PC-9 (cell line): ENCODE measurements around the gene ADARB2. TPM values are rescaled to one million over a fixed set of nuclear protein-coding genes. Genes with fewer than 3 reads are reported as not detected.

Source experiments
- BruUV-seq: library from RNA; stranded (reverse); fragments of 400-500 nt; replicated peaks from 2 replicates; lab custom pipeline; 2021; lab: Mats Ljungman, UMichigan
- CTCF ChIA-PET: fragments of 300-600 bp; sonication (Branson Sonifier 250); formaldehyde crosslinking; loops from one replicate; lab custom pipeline; 2022; ENCODE audit warnings: antibody characterized with exemption; lab: Charles Lee
- POLR2A ChIA-PET: fragments of 300-600 bp; sonication (Branson Sonifier 250); formaldehyde crosslinking; loops from one replicate; lab custom pipeline; 2022; ENCODE audit warnings: antibody characterized with exemption; ENCODE audit not compliant: unreplicated experiment; lab: Charles Lee
- DNase-seq, 2 experiments: peaks; one replicate each; pipeline versions ENCODE4 v3.0.0 to v3.0.0-alpha.2; 2015 to 2022; ENCODE audit warnings: mixed read lengths in 1 of 2
- H2AFZ ChIP-seq: fragments of 200-600 bp; sonication (generic); 2 replicates; pipeline ENCODE4 v1.8.1; 2017; ENCODE audit warnings: antibody characterized with exemption
- H3F3A ChIP-seq: fragments of 200-600 bp; sonication (generic); 2 replicates; pipeline ENCODE4 v1.8.1; 2017; ENCODE audit warnings: antibody characterized with exemption, mild to moderate bottlenecking, low read depth; ENCODE audit not compliant: insufficient read depth
- H3K27ac ChIP-seq: fragments of 200-600 bp; sonication (generic); 2 replicates; pipeline ENCODE4 v1.6.1; 2016; ENCODE audit warnings: mixed run types
- H3K27me3 ChIP-seq: fragments of 200-600 bp; sonication (generic); 2 replicates; pipeline ENCODE4 v1.6.1; 2016; ENCODE audit warnings: low read depth, mixed run types; ENCODE audit not compliant: insufficient read depth
- H3K36me3 ChIP-seq: fragments of 200-600 bp; sonication (generic); 2 replicates; pipeline ENCODE4 v1.6.1; 2016; ENCODE audit warnings: low read depth, mixed run types
- H3K4me1 ChIP-seq: fragments of 200-600 bp; sonication (generic); replicated peaks from 2 replicates; pipeline ENCODE4 v1.6.1; 2016; ENCODE audit warnings: mixed run types; ENCODE audit not compliant: insufficient read depth
- H3K4me2 ChIP-seq: fragments of 200-600 bp; sonication (generic); 2 replicates; pipeline ENCODE4 v1.6.1; 2017; ENCODE audit warnings: mixed run types
- H3K4me3 ChIP-seq: fragments of 200-600 bp; sonication (generic); 2 replicates; pipeline ENCODE4 v1.6.1; 2016; ENCODE audit warnings: mixed run types
- H3K79me2 ChIP-seq: fragments of 200-600 bp; sonication (generic); 2 replicates; pipeline ENCODE4 v1.6.1; 2017; ENCODE audit warnings: low read depth, mixed run types
- H3K9me2 ChIP-seq: fragments of 200-600 bp; sonication (generic); 2 replicates; pipeline ENCODE4 v1.8.1; 2017; ENCODE audit warnings: mild to moderate bottlenecking; ENCODE audit not compliant: insufficient read depth
- H3K9me3 ChIP-seq: fragments of 200-600 bp; sonication (generic); 2 replicates; pipeline ENCODE4 v1.8.1; 2016; ENCODE audit warnings: low read depth; ENCODE audit not compliant: insufficient read depth
- H4K20me1 ChIP-seq: fragments of 200-600 bp; sonication (generic); 2 replicates; pipeline ENCODE4 v1.8.1; 2017; ENCODE audit not compliant: insufficient read depth
- CTCF ChIP-seq: fragments of 200-600 bp; sonication (generic); conservative IDR thresholded peaks from 2 replicates; pipeline ENCODE4 v1.6.1; 2017; ENCODE audit warnings: mixed run types, antibody characterized with exemption, mild to moderate bottlenecking, moderate library complexity
- EZH2 ChIP-seq: fragments of 200-600 bp; sonication (generic); IDR thresholded peaks from 2 replicates; pipeline ENCODE4 v1.8.0; 2017; ENCODE audit warnings: antibody characterized with exemption, low read depth
- intact Hi-C: fragments of 100-400 bp; cut with micrococcal nuclease; formaldehyde crosslinking; loops from one replicate; pipeline ENCODE4 v1.10.0; 2022; ENCODE audit not compliant: unreplicated experiment
- total RNA-seq: library from RNA; stranded (reverse); gene quantifications from 2 replicates; pipeline ENCODE4 v1.2.3, GENCODE V29; 2021

Gene ADARB2
- total RNA-seq, 1 experiment from 2014 or later: not detected

- no peak overlapping the region for H3K4me3 ChIP-seq
- CTCF ChIA-PET: no interaction called here
- DNase-seq: no peak
- no peak overlapping the region for H2AFZ ChIP-seq
- no peaks in the 10 kb centered on the region for H4K20me1 ChIP-seq
- no peaks in the 10 kb centered on the region for H3K9me3 ChIP-seq
- H3F3A ChIP-seq: no peaks in the 10 kb centered on the region; the same call in 1 of the 2 replicates
- H3K27ac ChIP-seq: no peak overlapping the region
- TF ChIP-seq CTCF (no peak), EZH2 (no peak)
- H3K36me3 ChIP-seq: no peaks in the 10 kb centered on the region
- H3K9me2 ChIP-seq: no peaks in the 10 kb centered on the region
- H3K79me2 ChIP-seq: no peaks in the 10 kb centered on the region
- intact Hi-C loops: no loop called here
- H3K4me1 ChIP-seq: no peaks in the 10 kb centered on the region
- H3K27me3 ChIP-seq: peaks cover 41% of the 10 kb centered on the region
- no TSS peak for BruUV-seq
- POLR2A ChIA-PET: no interaction called here
- no peak overlapping the region for H3K4me2 ChIP-seq
Measured at GRCh38 chr10:1504940-1505339, 232.4 kb downstream of the ADARB2 start.

- no TSS peak for BruUV-seq
- no peak for DNase-seq
- Histone ChIP-seq H3K4me3 (no peak overlapping the region), H2AFZ (no peak overlapping the region), H3K9me3 (no peaks in the 10 kb centered on the region), H3K4me1 (no peaks in the 10 kb centered on the region), H3K4me2 (no peak overlapping the region), H3K27ac (no peak overlapping the region), H3K9me2 (no peaks in the 10 kb centered on the region), H3K36me3 (no peaks in the 10 kb centered on the region), H3K27me3 (peaks cover 36% of the 10 kb centered on the region), H4K20me1 (no peaks in the 10 kb centered on the region), H3K79me2 (no peaks in the 10 kb centered on the region), H3F3A (peaks cover 6% of the 10 kb centered on the region; the same call in 1 of the 2 replicates)
- ChIA-PET CTCF (no interaction called here), POLR2A (no interaction called here)
- intact Hi-C loops: no loop called here
- TF ChIP-seq CTCF (no peak), EZH2 (no peak)
Measured at GRCh38 chr10:1504286-1504685, 233.0 kb downstream of the ADARB2 start.

- Histone ChIP-seq H3K27ac (no peak overlapping the region), H3K9me2 (no peaks in the 10 kb centered on the region), H3K4me3 (no peak overlapping the region), H3K4me1 (no peaks in the 10 kb centered on the region), H3K4me2 (no peak overlapping the region), H3K36me3 (no peaks in the 10 kb centered on the region), H3K9me3 (no peaks in the 10 kb centered on the region), H3F3A (peaks cover 15% of the 10 kb centered on the region; the same call in 1 of the 2 replicates), H3K79me2 (no peaks in the 10 kb centered on the region), H3K27me3 (peaks cover 19% of the 10 kb centered on the region; the same call in 1 of the 2 replicates), H4K20me1 (no peaks in the 10 kb centered on the region), H2AFZ (no peak overlapping the region)
- DNase-seq: no peak
- TF ChIP-seq CTCF (no peak), EZH2 (no peak)
- ChIA-PET CTCF (no interaction called here), POLR2A (no interaction called here)
- no TSS peak for BruUV-seq
- intact Hi-C loops: no loop called here
Measured at GRCh38 chr10:1502451-1502850, 234.9 kb downstream of the ADARB2 start.
